HG02610 (cell line): ENCODE results near the gene RCAN1.
"Not testable (repeated sequence)": the region's sequence is repeated elsewhere in the genome, so short reads cannot be mapped to it uniquely, and the experiment has no call there.

Experiments
- ATAC-seq: cut with Tn5 transposase; IDR thresholded peaks from one replicate; pipeline ENCODE4 v1.9.1; 2021; ENCODE audit warnings: mild to moderate bottlenecking, moderate library complexity; ENCODE audit not compliant: unreplicated experiment

RCAN1 gene

DNA sequence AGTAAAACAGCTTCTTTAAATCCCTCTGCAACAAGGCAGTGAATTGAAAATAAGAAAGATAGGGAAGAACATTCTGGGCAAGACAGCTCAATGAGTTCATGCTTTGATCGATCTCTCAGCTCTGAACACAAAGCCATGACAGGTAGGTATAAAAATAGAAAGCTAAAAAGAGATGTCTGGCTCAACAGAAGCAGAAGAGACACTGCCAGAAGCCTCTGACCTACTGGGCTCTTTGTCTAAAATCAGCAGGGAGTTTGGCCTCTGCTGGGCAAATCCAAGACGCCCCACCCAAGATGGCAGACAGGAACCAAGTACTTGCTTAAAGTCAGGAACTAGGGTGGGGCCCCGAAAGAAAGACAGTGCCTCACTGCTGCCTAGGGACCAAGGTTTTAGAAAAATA lies 147.6 kb downstream of the RCAN1 start:
- not testable (repeated sequence) for ATAC-seq
